ENCODE results near the gene RAET1G.

GRCh38 chr6:149936743-149937142 lies 13.8 kb upstream of the RAET1G start:
- TF ChIP-seq POLR2AphosphoS5 (IDR thresholded peaks at IDR 0.05) (no peak), CTCF (IDR thresholded peaks at IDR 0.05) (no peak), EP300 (IDR thresholded peaks at IDR 0.05) (no peak)
